ENCODE data around the gene PHACTR4. TPM values are rescaled to one million over a fixed set of nuclear protein-coding genes. Genes with fewer than 3 reads are reported as not detected.
"Not testable (repeated sequence)": the region's sequence is repeated elsewhere in the genome, so short reads cannot be mapped to it uniquely, and the experiment has no call there.

The PHACTR4 gene
- total RNA-seq, 1 experiment from 2014 or later, result 35.5 TPM

DNA sequence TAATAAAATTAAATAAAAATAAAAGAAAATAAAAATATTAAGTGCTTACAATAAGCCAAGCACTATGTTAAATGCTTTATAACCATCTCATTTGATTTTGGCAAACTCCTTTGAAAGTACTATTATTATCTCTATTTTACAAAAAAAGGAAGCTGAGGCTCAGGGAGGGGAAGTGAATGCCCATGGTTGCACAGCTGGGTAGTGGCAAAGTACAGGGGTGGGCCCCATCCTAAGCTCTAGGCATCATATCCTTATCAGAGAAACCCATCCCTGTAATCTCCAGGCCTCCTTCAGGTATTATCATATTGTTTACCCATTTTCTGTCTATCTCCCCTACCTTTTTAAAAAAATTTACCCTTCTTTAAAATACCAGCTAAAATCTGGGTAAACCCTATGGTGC is 43.0 kb upstream of the PHACTR4 start:
- BruUV-seq (replicated peaks), result no TSS peak
- Histone ChIP-seq H3K27me3 (replicated peaks; ENCODE audit: control insufficient read depth, insufficient read depth, low read length) (no peaks in the 10 kb centered on the region), H3K4me3 (ENCODE audit: low read depth, low read length) (no peak overlapping the region), H3K36me3 (ENCODE audit: control insufficient read depth, insufficient read depth, low read length) (no peaks in the 10 kb centered on the region), H3K9me3 (no peaks in the 10 kb centered on the region), H3K4me1 (peaks cover 13% of the 10 kb centered on the region)
- no peak overlapping the region for H3K4me3 Mint-ChIP-seq (ENCODE audit: unreplicated experiment)
- CTCF ChIA-PET, result no interaction called here
- no peak overlapping the region for H3K27ac Mint-ChIP-seq (ENCODE audit: unreplicated experiment)
- no peak for DNase-seq
- no peaks in the 10 kb centered on the region for H3K27me3 Mint-ChIP-seq (ENCODE audit: insufficient read depth, unreplicated experiment)
- H3K4me1 Mint-ChIP-seq (ENCODE audit: low read depth, unreplicated experiment), result peaks cover 15% of the 10 kb centered on the region
- intact Hi-C loops (cut with micrococcal nuclease; ENCODE audit: unreplicated experiment), result no loop called here
- TF ChIP-seq, protein P1, sequence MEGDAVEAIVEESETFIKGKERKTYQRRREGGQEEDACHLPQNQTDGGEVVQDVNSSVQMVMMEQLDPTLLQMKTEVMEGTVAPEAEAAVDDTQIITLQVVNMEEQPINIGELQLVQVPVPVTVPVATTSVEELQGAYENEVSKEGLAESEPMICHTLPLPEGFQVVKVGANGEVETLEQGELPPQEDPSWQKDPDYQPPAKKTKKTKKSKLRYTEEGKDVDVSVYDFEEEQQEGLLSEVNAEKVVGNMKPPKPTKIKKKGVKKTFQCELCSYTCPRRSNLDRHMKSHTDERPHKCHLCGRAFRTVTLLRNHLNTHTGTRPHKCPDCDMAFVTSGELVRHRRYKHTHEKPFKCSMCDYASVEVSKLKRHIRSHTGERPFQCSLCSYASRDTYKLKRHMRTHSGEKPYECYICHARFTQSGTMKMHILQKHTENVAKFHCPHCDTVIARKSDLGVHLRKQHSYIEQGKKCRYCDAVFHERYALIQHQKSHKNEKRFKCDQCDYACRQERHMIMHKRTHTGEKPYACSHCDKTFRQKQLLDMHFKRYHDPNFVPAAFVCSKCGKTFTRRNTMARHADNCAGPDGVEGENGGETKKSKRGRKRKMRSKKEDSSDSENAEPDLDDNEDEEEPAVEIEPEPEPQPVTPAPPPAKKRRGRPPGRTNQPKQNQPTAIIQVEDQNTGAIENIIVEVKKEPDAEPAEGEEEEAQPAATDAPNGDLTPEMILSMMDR (IDR thresholded peaks at IDR 0.05; ENCODE audit: insufficient read depth in 1 of 2, low read depth in 1 of 2, low read length in 1 of 2, severe bottlenecking in 1 of 2, unreplicated experiment in 1 of 2), result no peak
- POLR2A ChIA-PET, result no interaction called here
- no peaks in the 10 kb centered on the region for H3K9me3 Mint-ChIP-seq (ENCODE audit: unreplicated experiment)
- H3K36me3 Mint-ChIP-seq (ENCODE audit: insufficient read depth, unreplicated experiment), result peaks cover 12% of the 10 kb centered on the region

DNA sequence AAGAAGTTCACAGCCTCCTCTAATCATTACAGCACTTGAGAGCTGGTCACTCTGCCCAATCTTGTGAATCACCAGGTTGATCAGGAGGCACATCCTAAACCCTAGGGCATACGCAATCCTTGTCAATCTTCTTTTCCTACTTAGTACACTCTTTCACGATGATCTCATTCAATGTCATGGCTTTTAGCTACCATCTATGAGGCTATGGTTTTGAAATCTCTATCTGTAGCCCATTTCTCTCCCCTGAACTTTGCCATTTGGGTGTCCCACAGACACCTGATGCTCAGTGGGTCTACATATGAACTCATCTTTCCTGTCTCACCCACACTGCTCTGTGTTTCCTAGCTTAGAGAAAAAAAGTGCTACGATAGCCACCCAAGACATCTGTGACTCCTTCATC is 42.6 kb upstream of the PHACTR4 start:
- intact Hi-C loops (cut with micrococcal nuclease; ENCODE audit: unreplicated experiment), result no loop called here
- no peak overlapping the region for H3K4me3 ChIP-seq (ENCODE audit: low read depth, low read length)
- ChIA-PET CTCF (no interaction called here), POLR2A (no interaction called here)
- peaks cover 9% of the 10 kb centered on the region for H3K4me1 ChIP-seq
- Mint-ChIP-seq H3K27me3 (ENCODE audit: insufficient read depth, unreplicated experiment) (no peaks in the 10 kb centered on the region), H3K9me3 (ENCODE audit: unreplicated experiment) (no peaks in the 10 kb centered on the region), H3K4me3 (ENCODE audit: unreplicated experiment) (no peak overlapping the region), H3K4me1 (ENCODE audit: low read depth, unreplicated experiment) (peaks cover 15% of the 10 kb centered on the region), H3K36me3 (ENCODE audit: insufficient read depth, unreplicated experiment) (peaks cover 16% of the 10 kb centered on the region), H3K27ac (ENCODE audit: unreplicated experiment) (no peak overlapping the region)
- DNase-seq, result no peak
- no peaks in the 10 kb centered on the region for H3K36me3 ChIP-seq (ENCODE audit: control insufficient read depth, insufficient read depth, low read length)
- H3K9me3 ChIP-seq, result no peaks in the 10 kb centered on the region
- BruUV-seq (replicated peaks), result no TSS peak
- TF ChIP-seq, protein P1 (IDR thresholded peaks at IDR 0.05; ENCODE audit: insufficient read depth in 1 of 2, low read depth in 1 of 2, low read length in 1 of 2, severe bottlenecking in 1 of 2, unreplicated experiment in 1 of 2), result no peak
- no peaks in the 10 kb centered on the region for H3K27me3 ChIP-seq (replicated peaks; ENCODE audit: control insufficient read depth, insufficient read depth, low read length)

DNA sequence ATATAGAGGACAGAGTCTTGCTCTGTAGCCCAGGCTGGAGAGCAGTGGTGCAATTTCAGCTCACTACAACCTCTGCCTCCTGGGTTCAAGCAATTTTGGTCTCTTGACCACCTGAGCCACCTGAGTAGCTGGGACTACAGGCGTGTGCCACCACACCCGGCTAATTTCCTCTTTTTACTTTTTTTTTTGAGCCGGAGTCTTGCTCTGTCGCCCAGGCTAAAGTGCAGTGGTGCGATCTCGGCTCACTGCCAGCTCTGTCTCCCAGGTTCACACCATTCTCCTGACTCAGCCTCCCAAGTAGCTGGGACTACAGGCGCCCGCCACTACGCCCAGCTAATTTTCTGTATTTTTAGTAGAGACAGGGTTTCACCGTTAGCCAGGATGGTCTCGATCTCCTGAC is 42.1 kb upstream of the PHACTR4 start:
- H3K27me3 ChIP-seq (replicated peaks; ENCODE audit: control insufficient read depth, insufficient read depth, low read length); H3K36me3 ChIP-seq (ENCODE audit: control insufficient read depth, insufficient read depth, low read length); H3K27me3 Mint-ChIP-seq (ENCODE audit: insufficient read depth, unreplicated experiment); H3K9me3 Mint-ChIP-seq (ENCODE audit: unreplicated experiment); POLR2A ChIA-PET; intact Hi-C loops (cut with micrococcal nuclease; ENCODE audit: unreplicated experiment); H3K9me3 ChIP-seq; H3K4me1 ChIP-seq; H3K4me3 Mint-ChIP-seq (ENCODE audit: unreplicated experiment); H3K4me3 ChIP-seq (ENCODE audit: low read depth, low read length); DNase-seq; BruUV-seq (replicated peaks): not testable (repeated sequence)
- Mint-ChIP-seq H3K4me1 (ENCODE audit: low read depth, unreplicated experiment) (peaks cover 15% of the 10 kb centered on the region), H3K27ac (ENCODE audit: unreplicated experiment) (peak overlapping the region; percentile 95), H3K36me3 (ENCODE audit: insufficient read depth, unreplicated experiment) (peaks cover 16% of the 10 kb centered on the region)
- CTCF ChIA-PET, result interaction anchor here (3.2 kb wide), 1 partner anchor 79 kb away, joined by 20 read pairs; no protein-coding TSS in a partner anchor

DNA sequence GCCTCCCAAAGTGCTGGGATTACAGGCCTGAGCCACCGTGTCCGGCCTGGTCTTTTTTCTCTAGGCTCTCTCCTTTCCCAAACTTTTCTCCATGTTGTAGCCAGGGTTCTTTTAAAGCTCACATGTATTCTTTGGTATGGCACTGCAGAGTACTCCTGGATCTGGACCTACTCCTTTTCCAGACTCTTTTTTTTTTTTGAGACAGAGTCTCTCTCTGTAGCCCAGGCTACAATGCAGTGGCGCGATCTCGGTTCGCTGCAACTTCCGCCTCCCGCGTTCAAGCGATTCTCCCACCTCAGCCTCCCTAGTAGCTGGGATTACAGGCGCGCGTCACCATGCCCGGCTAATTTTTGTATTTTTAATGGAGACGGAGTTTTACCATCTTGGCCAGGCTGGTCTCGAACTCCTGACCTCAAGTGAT is 41.3 kb upstream of the PHACTR4 start:
- TSS peak; percentile 88 for BruUV-seq (replicated peaks)
- no peaks in the 10 kb centered on the region for H3K9me3 ChIP-seq
- peak overlapping the region; percentile 95 for H3K27ac Mint-ChIP-seq (ENCODE audit: unreplicated experiment)
- H3K36me3 Mint-ChIP-seq (ENCODE audit: insufficient read depth, unreplicated experiment), result peaks cover 16% of the 10 kb centered on the region
- H3K4me3 ChIP-seq (ENCODE audit: low read depth, low read length), result peak overlapping the region; percentile 33
- H3K9me3 Mint-ChIP-seq (ENCODE audit: unreplicated experiment), result no peaks in the 10 kb centered on the region
- peaks cover 15% of the 10 kb centered on the region for H3K4me1 Mint-ChIP-seq (ENCODE audit: low read depth, unreplicated experiment)
- ChIA-PET POLR2A (interaction anchor here (0.6 to 1.4 kb wide), 7 partner anchors 22 to 555 kb away, joined by 3 to 7 read pairs (median 4); partner anchors contain the start of genes ATP5IF1, STX12 and TAF12), CTCF (interaction anchor here (1.0 to 3.2 kb wide), 2 partner anchors 22 to 80 kb away, joined by 3 to 20 read pairs; no protein-coding TSS in a partner anchor)
- TF ChIP-seq, protein P1 (IDR thresholded peaks at IDR 0.05; ENCODE audit: insufficient read depth in 1 of 2, low read depth in 1 of 2, low read length in 1 of 2, severe bottlenecking in 1 of 2, unreplicated experiment in 1 of 2), result no peak
- no peaks in the 10 kb centered on the region for H3K4me1 ChIP-seq
- no peaks in the 10 kb centered on the region for H3K27me3 Mint-ChIP-seq (ENCODE audit: insufficient read depth, unreplicated experiment)
- no peaks in the 10 kb centered on the region for H3K27me3 ChIP-seq (replicated peaks; ENCODE audit: control insufficient read depth, insufficient read depth, low read length)
- H3K36me3 ChIP-seq (ENCODE audit: control insufficient read depth, insufficient read depth, low read length), result no peaks in the 10 kb centered on the region
- DNase-seq, result no peak
- H3K4me3 Mint-ChIP-seq (ENCODE audit: unreplicated experiment), result peak overlapping the region; percentile 83
- intact Hi-C loops (cut with micrococcal nuclease; ENCODE audit: unreplicated experiment), result no loop called here

Data from Caco-2 (cell line).